DOHH2 (cell line): ENCODE measurements around the gene SPRED3.

ENCODE experiments used
- CTCF ChIP-seq: fragments of 200-600 bp; sonication (generic); IDR thresholded peaks from one replicate; pipeline ENCODE4 v1.5.1; 2014; ENCODE audit warnings: antibody characterized with exemption, mild to moderate bottlenecking, low read depth, low read length; ENCODE audit not compliant: poor library complexity, severe bottlenecking
- EZH2phosphoT487 ChIP-seq: fragments of 200-600 bp; sonication (generic); IDR thresholded peaks from 2 replicates; pipeline ENCODE4 v1.6.1; 2017; ENCODE audit warnings: borderline replicate concordance, mild to moderate bottlenecking, antibody characterized with exemption, low read length, moderate library complexity, mixed read lengths

GRCh38 chr19:38391911-38392464 lies 3.5 kb downstream of the SPRED3 start:
- TF ChIP-seq CTCF (no peak), EZH2phosphoT487 (no peak)
